GM21526 (cell line): ENCODE data around the gene USP6NL.

Source experiments
- ATAC-seq: cut with Tn5 transposase; IDR thresholded peaks from one replicate; pipeline ENCODE4 v1.9.1; 2021; ENCODE audit warnings: moderate library complexity; ENCODE audit not compliant: unreplicated experiment, low FRiP score

USP6NL gene

GRCh38 chr10:11433657-11434056, 177.8 kb downstream of the USP6NL start:
- no peak for ATAC-seq

- no peak for ATAC-seq
Measured at GRCh38 chr10:11431216-11431555, 180.3 kb downstream of the USP6NL start.

- no peak for ATAC-seq
Measured at GRCh38 chr10:11430421-11431215, 180.8 kb downstream of the USP6NL start.

GRCh38 chr10:11429439-11430052, 181.9 kb downstream of the USP6NL start:
- no peak for ATAC-seq

GRCh38 chr10:11425676-11426075, 185.8 kb downstream of the USP6NL start:
- ATAC-seq: no peak

GRCh38 chr10:11425296-11425610, 186.2 kb downstream of the USP6NL start:
- ATAC-seq: no peak

- no peak for ATAC-seq
Measured at GRCh38 chr10:11424456-11425295, 186.8 kb downstream of the USP6NL start.

GRCh38 chr10:11416974-11417373, 194.5 kb downstream of the USP6NL start:
- no peak for ATAC-seq

- no peak for ATAC-seq
Measured at GRCh38 chr10:11415095-11415494, 196.4 kb downstream of the USP6NL start.

GRCh38 chr10:11414314-11415038, 197.0 kb downstream of the USP6NL start:
- no peak for ATAC-seq

GRCh38 chr10:11411926-11412545, 199.4 kb downstream of the USP6NL start:
- no peak for ATAC-seq

GRCh38 chr10:11409357-11409756, 202.1 kb downstream of the USP6NL start:
- ATAC-seq: no peak

GRCh38 chr10:11407939-11408338, 203.5 kb downstream of the USP6NL start:
- no peak for ATAC-seq

GRCh38 chr10:11406746-11407145, 204.7 kb downstream of the USP6NL start:
- ATAC-seq: no peak

GRCh38 chr10:11404901-11405300, 206.5 kb downstream of the USP6NL start:
- ATAC-seq: no peak
